HL-60 (cell line): Measurements from ENCODE around the gene PCNP.
"Not testable (repeated sequence)": the region's sequence is repeated elsewhere in the genome, so short reads cannot be mapped to it uniquely, and the experiment has no call there.

Source experiments
- CTCF ChIP-seq: IDR thresholded peaks from one replicate; pipeline ENCODE4 v1.5.1; 2011; ENCODE audit warnings: low read length, control low read depth, inconsistent platforms; ENCODE audit not compliant: insufficient read depth
- POLR2AphosphoS5 ChIP-seq: IDR thresholded peaks from 2 replicates; pipeline ENCODE4 v1.6.1; 2012; ENCODE audit warnings: low read depth
- REST ChIP-seq: IDR thresholded peaks from 2 replicates; pipeline ENCODE4 v1.6.1; 2012; ENCODE audit warnings: low read depth; ENCODE audit not compliant: insufficient replicate concordance

- TF ChIP-seq CTCF, POLR2AphosphoS5, REST: not testable (repeated sequence)
Measured at GRCh38 chr3:101631959-101632358, 58.0 kb downstream of the PCNP start.
